ENCODE results near the gene AGBL1. TPM values are rescaled to one million over a fixed set of nuclear protein-coding genes. Genes with fewer than 3 reads are reported as not detected.

AGBL1 gene
- total RNA-seq, 1 experiment from 2014 or later, result not detected

DNA sequence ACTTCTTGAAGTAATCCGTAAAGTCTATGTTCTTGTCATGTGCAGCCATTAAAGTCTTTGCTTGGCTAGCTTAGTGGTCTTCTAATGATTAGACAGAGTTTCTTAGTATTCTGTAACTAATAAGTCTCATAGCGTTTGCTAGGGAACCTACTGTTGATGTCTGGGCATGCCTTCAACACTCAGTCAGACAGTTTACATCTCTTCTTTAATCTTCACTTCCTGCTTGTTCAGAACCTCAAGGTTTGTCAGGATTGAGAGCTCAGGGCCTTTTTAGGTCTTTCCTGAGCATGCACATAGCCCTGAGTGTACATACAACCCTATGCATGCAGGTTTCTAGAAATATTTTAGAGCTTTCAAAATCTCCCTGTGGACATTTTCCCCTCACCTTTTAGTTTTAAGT is 426.3 kb downstream of the AGBL1 start:
- Histone ChIP-seq H3K14ac (ENCODE audit: insufficient read depth, low read length) (no peak overlapping the region), H3K27ac (ENCODE audit: insufficient read length, low read depth, low read length) (no peak overlapping the region)
- no peak for TF ChIP-seq CTCF (conservative IDR thresholded peaks at IDR 0.05)

More for the DNA sequence above, 426.3 kb downstream of the AGBL1 start:
- H3K9me3 Mint-ChIP-seq, result peaks cover 0 to 4% of the 10 kb centered on the region in 2 experiments; a peak in 1 of 5 replicates
- Histone ChIP-seq H3T11ph (ENCODE audit: low read length) (no peak overlapping the region), H2BK20ac (ENCODE audit: low read depth, low read length, poor library complexity, severe bottlenecking) (no peak overlapping the region), H3K23ac (ENCODE audit: insufficient read length, low read depth, low read length) (no peak overlapping the region), H3K27me3 (ENCODE audit: insufficient read depth, low read length) (no peaks in the 10 kb centered on the region), H4K8ac (replicated peaks; ENCODE audit: insufficient read length, low read depth, low read length) (no peak overlapping the region), H2BK5ac (ENCODE audit: insufficient read length, low read length) (no peak overlapping the region), H2AK5ac (ENCODE audit: insufficient read length, low read length) (no peak overlapping the region), H4K91ac (ENCODE audit: insufficient read length, low read depth, low read length) (no peak overlapping the region), H2BK120ac (ENCODE audit: low read depth, low read length, poor library complexity, severe bottlenecking) (no peak overlapping the region), H3K18ac (ENCODE audit: insufficient read length, low read depth, low read length) (no peak overlapping the region), H3K79me1 (ENCODE audit: insufficient read depth, low read depth, low read length, poor library complexity, severe bottlenecking) (no peaks in the 10 kb centered on the region), H2BK15ac (ENCODE audit: low read depth, low read length) (no peak overlapping the region), H3K79me2 (ENCODE audit: insufficient read depth, low read length) (no peaks in the 10 kb centered on the region), H3K9ac (ENCODE audit: extremely low read depth, insufficient read length, low read length) (no peak overlapping the region), H2AFZ (ENCODE audit: low read length) (no peak overlapping the region), H3K4me1 (ENCODE audit: insufficient read depth, low read length) (no peaks in the 10 kb centered on the region), H3K23me2 (ENCODE audit: insufficient read length, low read depth, low read length, poor library complexity, severe bottlenecking) (no peaks in the 10 kb centered on the region), H2BK12ac (ENCODE audit: insufficient read length, low read depth, low read length) (no peak overlapping the region), H3K4ac (ENCODE audit: low read depth, low read length) (no peak overlapping the region), H4K20me1 (ENCODE audit: control insufficient read depth, insufficient read depth, insufficient read length) (no peaks in the 10 kb centered on the region), H3K4me2 (ENCODE audit: insufficient read depth, insufficient read length, low read length) (no peak overlapping the region), H3K9me3 (ENCODE audit: control insufficient read depth, low read depth, low read length) (no peaks in the 10 kb centered on the region), H3K56ac (ENCODE audit: insufficient read length, low read depth, low read length) (no peak overlapping the region), H4K5ac (ENCODE audit: insufficient read length, low read depth, low read length) (no peak overlapping the region)
- no peak for DNase-seq
- H3K27me3 Mint-ChIP-seq (ENCODE audit: low read depth), result no peaks in the 10 kb centered on the region
- H3K36me3 Mint-ChIP-seq (ENCODE audit: insufficient read depth in 1 of 3, low read depth in 3 of 3), result peaks cover 0 to 1% (median 0%) of the 10 kb centered on the region in 3 experiments; a peak in 1 of 7 replicates
- H3K4me1 Mint-ChIP-seq, result peaks cover 8 to 14% of the 10 kb centered on the region in 2 experiments
- no peak overlapping the region for H3K27ac Mint-ChIP-seq
- WGBS (ENCODE audit: extremely low coverage, insufficient read length, low lambda C conversion rate), result no CpG with 5 or more reads among the region's 2 CpGs
- no peak overlapping the region for H3K4me3 Mint-ChIP-seq

Data from H9 (cell line).